ENCODE data around the gene THSD7B. TPM values are rescaled to one million over a fixed set of nuclear protein-coding genes. Genes with fewer than 3 reads are reported as not detected.

THSD7B gene
- total and polyA plus RNA-seq, 2 of the 13 experiments (the other 11 are each of a cell fraction or from before 2014, with no cell fraction given): 0.02 TPM; not detected in 1

DNA sequence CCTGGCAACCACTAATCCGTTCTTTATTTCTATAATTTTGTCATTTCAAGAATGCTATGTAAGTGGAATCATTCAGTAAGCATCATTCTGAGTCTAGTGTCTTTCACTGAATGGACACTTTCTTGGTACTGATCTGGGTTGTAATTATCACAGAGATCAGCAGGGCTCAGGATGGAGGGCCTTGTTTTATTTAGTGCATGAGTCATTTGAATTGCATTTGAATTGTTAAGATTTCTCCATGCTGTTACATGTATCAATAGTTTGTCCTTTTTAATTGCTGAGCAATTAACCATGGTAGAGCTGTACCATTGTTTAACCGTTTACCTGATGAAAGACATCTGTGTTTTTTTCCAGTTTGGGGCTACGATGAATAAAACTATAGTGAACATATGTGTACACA lies 256.4 kb downstream of the THSD7B start (continued):
- TF ChIP-seq, protein P1, sequence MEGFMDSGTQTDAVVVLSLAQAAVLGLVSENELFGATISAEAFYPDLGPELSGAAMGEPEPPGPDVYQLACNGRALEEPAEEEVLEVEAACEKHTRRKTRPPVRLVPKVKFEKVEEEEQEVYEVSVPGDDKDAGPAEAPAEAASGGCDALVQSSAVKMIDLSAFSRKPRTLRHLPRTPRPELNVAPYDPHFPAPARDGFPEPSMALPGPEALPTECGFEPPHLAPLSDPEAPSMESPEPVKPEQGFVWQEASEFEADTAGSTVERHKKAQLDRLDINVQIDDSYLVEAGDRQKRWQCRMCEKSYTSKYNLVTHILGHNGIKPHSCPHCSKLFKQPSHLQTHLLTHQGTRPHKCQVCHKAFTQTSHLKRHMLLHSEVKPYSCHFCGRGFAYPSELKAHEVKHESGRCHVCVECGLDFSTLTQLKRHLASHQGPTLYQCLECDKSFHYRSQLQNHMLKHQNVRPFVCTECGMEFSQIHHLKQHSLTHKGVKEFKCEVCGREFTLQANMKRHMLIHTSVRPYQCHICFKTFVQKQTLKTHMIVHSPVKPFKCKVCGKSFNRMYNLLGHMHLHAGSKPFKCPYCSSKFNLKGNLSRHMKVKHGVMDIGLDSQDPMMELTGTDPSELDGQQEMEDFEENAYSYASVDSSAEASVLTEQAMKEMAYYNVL (CRISPR knock-in tag; IDR thresholded peaks at IDR 0.05; ENCODE audit: borderline replicate concordance): no peak
- no peak for TF ChIP-seq NPAS2 (CRISPR knock-in tag; IDR thresholded peaks at IDR 0.05; ENCODE audit: borderline replicate concordance)
- TF ChIP-seq ZNF180 (CRISPR knock-in tag; IDR thresholded peaks at IDR 0.05; ENCODE audit: borderline replicate concordance, low read depth): no peak
- no peak for TF ChIP-seq RFXAP (CRISPR knock-in tag; IDR thresholded peaks at IDR 0.05; ENCODE audit: borderline replicate concordance)
- TF ChIP-seq, protein P2, sequence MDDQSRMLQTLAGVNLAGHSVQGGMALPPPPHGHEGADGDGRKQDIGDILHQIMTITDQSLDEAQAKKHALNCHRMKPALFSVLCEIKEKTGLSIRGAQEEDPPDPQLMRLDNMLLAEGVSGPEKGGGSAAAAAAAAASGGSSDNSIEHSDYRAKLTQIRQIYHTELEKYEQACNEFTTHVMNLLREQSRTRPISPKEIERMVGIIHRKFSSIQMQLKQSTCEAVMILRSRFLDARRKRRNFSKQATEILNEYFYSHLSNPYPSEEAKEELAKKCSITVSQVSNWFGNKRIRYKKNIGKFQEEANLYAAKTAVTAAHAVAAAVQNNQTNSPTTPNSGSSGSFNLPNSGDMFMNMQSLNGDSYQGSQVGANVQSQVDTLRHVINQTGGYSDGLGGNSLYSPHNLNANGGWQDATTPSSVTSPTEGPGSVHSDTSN (CRISPR knock-in tag; IDR thresholded peaks at IDR 0.05; ENCODE audit: borderline replicate concordance): no peak
- no peak for TF ChIP-seq ZNF12 (CRISPR knock-in tag; IDR thresholded peaks at IDR 0.05)
- TF ChIP-seq, protein P3, sequence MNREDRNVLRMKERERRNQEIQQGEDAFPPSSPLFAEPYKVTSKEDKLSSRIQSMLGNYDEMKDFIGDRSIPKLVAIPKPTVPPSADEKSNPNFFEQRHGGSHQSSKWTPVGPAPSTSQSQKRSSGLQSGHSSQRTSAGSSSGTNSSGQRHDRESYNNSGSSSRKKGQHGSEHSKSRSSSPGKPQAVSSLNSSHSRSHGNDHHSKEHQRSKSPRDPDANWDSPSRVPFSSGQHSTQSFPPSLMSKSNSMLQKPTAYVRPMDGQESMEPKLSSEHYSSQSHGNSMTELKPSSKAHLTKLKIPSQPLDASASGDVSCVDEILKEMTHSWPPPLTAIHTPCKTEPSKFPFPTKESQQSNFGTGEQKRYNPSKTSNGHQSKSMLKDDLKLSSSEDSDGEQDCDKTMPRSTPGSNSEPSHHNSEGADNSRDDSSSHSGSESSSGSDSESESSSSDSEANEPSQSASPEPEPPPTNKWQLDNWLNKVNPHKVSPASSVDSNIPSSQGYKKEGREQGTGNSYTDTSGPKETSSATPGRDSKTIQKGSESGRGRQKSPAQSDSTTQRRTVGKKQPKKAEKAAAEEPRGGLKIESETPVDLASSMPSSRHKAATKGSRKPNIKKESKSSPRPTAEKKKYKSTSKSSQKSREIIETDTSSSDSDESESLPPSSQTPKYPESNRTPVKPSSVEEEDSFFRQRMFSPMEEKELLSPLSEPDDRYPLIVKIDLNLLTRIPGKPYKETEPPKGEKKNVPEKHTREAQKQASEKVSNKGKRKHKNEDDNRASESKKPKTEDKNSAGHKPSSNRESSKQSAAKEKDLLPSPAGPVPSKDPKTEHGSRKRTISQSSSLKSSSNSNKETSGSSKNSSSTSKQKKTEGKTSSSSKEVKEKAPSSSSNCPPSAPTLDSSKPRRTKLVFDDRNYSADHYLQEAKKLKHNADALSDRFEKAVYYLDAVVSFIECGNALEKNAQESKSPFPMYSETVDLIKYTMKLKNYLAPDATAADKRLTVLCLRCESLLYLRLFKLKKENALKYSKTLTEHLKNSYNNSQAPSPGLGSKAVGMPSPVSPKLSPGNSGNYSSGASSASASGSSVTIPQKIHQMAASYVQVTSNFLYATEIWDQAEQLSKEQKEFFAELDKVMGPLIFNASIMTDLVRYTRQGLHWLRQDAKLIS (CRISPR knock-in tag; IDR thresholded peaks at IDR 0.05): no peak
- TF ChIP-seq ZNF674 (CRISPR knock-in tag; IDR thresholded peaks at IDR 0.05; ENCODE audit: low read depth): no peak

Measured in HepG2 (cell line).